GM18520 (cell line): ENCODE measurements around the gene DYNC1I1.
"Not testable (repeated sequence)": the region's sequence is repeated elsewhere in the genome, so short reads cannot be mapped to it uniquely, and the experiment has no call there.

Experiments
- ATAC-seq: cut with Tn5 transposase; IDR thresholded peaks from one replicate; pipeline ENCODE4 v1.9.1; 2021; ENCODE audit not compliant: unreplicated experiment

Gene DYNC1I1

DNA sequence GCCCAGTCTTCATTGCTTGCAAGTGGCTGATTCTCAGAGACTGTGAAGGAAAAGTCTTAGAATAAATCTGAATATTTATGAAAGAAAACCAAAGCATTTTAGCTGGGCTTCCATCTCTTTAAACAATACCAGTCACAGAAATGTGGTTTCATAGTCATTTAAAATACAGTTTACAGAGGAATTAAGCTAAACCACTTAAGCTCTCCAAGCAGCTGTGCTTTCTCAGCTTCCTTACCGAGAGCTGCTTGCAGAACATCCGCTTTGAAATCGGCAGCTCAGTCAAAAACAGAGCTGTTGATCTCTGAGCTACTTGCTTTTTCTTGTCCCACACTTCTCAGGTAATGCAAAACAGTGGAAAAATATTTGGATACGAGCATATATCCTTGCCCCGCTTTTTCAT is 134.5 kb downstream of the DYNC1I1 start:
- ATAC-seq, result no peak

DNA sequence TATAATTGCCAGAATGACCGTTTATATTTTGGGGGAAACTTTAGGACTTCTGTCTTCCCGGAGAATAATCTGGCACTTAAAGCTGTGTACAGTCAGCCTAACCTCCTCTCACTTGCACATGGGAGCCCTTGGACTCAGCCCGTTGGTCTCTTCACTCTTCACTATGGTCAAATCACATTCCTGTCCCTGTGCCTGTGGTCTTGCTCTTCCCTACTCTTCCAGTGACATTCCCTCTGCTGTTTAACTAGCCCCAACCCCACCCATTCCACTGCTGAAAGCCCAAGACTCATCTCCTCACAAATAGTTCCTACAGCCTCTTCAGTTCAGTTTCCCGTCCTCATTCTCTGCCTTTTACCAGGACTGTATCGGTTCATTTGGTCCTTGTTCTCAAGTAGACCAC is 135.0 kb downstream of the DYNC1I1 start:
- ATAC-seq, result no peak

DNA sequence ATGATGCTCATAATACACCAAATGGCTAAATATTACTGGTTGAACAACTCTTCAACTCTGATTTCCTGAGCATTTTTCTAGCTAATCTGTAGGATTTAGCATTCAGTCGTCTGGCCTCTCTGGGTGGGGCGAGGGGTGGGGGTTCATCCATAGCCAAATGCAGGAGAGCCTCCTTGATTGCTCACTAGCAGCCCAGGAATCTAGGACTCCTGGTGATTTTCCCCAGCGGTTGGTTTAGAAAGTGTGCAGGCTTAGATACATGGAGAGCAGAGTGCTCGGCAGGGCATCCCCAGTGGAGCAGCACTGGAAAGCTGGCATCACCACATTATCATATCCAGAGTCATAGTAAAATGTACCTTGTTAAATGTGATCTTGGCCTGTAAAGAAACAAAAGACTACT is 136.1 kb downstream of the DYNC1I1 start:
- no peak for ATAC-seq

DNA sequence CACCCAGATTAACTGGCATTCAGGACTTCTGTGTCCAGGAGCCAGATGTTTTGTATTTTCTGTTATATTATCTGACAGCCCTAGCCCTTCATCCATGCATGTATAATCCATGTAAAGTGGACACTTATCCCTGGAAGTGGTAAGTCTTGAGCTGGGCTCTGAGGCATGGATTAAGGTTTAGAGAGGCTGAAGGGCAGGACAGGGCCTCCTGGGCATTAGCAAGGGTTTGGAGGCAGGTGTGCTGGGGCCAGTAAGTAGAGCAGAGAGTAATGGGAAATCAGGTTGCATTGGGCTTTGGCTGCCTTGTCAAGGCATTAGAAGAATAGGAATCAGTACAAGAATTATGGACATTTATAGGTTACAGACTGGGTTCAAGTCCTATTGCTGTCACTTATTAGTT is 138.0 kb downstream of the DYNC1I1 start:
- no peak for ATAC-seq

DNA sequence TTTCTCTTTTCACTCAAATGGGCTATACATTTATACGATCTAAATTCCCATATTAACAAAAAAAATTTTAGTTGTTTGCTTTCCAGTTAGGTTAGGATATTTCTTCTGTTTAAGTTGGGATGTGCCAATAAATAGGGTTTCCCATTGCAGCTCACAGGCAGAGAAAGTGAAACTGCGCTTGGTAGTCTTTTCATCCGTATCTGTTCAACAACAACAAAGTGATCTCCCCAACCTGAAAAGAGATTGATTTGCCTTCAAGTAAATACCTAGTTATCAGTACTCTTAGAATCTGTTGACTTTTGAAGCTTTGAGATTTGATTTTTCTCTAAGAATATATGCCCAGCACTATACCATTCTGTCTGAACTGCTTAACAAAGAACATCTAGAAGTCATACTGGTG is 143.4 kb downstream of the DYNC1I1 start:
- ATAC-seq, result no peak

DNA sequence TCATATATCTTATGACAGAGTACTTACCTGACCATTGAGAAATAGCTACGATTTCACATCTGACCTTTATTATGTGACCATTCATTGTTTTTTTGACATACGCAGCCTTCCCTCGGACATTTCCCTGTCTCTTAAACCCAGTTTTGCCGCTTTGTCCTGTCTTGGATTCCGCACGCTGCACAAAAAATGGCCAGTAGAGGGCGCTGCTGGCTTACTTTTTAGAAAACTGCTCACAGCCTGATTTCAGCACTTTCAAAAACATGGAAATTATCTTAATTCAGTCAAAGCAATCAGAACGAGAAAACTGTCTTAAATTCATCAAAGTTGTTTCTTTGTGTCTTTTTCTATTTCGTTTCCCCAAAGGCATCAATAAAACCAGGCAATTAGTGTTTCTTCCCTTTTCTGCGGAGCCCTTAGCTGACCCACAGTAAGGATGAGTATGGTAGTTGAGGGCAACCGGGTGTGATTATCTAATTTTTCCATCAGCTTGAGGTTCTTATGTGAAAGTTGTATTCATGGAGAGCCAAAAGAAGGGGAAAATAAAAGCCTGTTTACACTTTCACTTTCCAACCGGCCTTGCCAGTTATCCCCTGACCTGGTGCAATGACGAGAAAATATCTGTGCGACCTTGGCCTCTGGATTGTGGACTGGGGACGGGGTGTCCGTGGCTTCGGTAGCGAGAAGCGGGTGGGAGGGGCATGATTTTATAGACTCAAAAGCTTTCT is 144.4 kb downstream of the DYNC1I1 start:
- no peak for ATAC-seq

DNA sequence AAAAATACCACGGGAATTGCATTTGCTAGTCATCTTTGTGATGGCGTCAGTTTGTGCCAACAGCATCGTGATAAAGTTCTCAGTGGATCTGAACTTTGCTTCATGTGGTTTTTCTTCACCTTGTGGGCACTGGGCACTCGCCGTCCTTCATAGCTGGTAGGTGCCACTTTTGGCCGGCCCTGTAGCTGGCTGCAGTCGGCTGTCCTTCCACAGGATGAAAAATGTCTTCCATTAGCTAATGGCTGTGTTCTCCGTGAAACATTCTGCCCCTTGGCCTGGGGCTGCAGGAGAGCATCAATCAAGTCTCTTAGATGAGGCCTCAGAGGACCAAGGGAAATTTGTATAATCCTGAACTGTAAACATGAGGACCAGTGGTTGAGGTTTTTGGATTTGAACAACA is 145.3 kb downstream of the DYNC1I1 start:
- no peak for ATAC-seq

DNA sequence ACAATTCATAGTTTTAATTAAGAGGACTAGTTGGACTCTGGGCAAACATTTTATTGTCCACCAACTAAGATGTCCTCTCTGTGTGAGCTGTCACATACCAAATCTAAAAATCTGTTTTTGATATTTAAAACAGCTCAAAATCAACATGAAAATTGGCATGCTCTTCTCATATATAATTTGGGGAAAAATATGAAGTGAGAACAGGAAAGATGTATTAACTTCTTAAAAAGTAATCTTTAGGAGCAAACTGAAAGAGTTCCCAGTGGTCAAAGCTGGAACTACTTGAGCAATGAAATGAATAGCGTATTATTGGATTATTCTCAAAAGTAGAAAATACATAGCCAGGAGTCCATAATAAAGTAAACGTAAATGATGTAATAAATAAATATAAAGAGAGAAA is 147.2 kb downstream of the DYNC1I1 start:
- no peak for ATAC-seq

DNA sequence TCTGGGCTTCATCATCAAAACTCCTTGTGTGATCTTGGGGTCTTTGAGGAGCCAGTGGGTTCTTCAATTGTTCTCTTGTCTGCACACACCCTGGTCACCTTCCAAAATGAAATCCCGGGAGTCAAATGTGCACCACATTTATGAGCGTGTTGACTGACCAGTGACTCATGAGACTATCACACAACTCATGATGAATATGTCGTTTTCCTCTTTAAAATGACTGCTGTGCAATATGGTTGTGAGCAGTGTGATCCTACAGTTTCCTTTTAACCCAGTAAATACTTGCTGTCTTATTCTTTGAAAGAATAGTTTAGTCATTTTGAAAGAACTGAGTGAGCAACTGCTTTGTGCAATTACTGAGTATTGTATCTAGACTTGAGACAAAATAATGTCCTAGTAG is 149.2 kb downstream of the DYNC1I1 start:
- no peak for ATAC-seq

DNA sequence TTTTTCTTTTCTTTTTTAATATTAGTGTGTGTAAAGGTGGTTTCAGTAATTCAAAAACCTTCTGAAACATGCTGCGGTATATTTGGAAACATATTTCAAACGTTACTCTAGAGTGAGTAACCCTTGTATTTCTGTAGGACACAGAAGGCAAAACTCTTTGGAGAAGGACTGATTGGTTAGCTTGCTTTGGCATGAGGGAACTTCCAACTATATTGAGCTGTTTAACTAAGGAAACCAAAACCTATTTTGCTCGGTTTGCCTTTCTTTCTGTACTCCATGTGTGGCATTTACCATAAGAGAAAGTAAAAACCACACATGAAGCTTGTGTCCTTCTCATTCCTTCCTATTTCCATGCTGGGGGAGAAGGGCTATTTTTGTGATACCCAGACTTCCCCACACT is 149.8 kb downstream of the DYNC1I1 start:
- no peak for ATAC-seq

DNA sequence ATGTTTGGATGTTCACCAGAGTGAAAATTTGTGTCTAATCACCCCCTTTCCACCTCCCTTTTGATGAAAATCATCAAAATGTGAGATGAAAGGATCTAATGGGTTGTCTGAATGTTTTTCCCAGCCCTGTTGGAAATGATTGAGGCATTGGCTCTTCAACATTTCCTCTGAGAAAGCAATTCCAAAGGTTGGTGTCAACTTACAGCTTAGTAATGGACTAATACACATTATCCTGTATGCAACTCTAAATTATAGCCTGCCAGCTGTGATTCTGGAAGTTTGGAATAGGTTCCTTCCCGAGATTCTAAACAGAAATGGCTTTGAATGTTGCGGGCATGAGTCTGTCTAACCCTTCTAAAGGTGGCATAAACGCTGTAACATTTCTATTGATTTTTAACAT is 152.9 kb downstream of the DYNC1I1 start:
- ATAC-seq, result no peak

DNA sequence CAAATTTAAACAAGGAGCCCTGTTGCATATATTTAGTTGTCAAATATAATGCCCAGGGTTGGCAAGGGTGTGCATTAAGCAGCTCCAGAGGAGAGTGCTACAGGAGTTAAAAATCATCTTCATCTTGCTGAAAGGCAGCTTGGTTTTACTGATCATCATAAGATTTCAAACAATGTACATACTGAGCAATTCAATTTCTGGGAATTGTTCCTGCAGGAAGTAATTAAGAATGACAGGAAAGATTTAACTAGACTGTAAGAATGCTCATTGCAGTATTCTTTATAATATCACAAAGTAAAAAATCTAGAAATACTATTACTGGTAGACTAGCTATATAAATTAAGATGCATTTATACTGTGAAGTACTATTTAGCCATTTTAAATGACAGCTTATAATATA is 153.6 kb downstream of the DYNC1I1 start:
- ATAC-seq, result no peak

DNA sequence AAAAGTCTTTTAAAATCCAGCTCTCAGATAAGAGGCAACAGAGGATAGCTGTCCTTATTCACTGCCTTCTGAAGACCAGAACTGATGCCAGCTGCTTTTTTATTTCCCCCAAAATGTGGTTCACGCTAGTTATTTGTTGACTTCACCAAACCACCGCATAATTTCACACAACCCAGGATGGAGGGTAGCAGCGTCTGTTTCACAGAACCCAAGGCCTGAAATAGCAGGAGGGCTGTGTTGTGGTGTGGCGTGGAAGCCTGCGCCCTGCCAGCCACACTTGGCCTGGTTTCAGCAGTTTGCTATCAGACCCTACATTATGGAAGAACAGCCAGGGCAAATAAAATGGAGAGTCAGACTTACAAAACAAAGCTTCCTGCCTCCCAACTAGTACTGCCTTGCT is 155.4 kb downstream of the DYNC1I1 start:
- no peak for ATAC-seq

DNA sequence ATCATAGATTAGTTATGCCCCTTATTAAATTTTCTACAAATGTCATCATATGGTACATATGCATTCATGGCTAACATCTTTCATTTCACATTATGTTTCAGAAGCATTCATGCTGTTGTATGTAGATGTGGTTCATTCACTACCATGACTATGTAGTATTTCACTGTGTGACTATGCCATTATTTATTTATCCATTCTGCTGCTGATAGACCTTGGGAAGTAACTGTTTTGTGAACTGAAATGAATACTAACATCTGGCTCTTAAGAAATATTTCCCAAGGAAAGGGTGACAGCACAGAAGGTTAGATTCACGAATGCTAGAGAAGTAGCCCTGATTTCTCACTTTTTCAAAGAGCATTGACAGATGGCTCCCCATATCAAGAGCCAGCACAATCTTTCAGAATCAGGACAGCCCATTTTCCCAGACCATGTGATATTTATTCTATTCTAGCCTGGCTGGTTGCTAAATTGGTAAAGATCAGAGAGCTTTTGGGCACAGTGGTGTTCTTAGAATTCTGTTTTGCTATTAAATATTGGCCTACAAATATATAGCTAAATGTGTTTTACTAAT is 157.4 kb downstream of the DYNC1I1 start:
- no peak for ATAC-seq

DNA sequence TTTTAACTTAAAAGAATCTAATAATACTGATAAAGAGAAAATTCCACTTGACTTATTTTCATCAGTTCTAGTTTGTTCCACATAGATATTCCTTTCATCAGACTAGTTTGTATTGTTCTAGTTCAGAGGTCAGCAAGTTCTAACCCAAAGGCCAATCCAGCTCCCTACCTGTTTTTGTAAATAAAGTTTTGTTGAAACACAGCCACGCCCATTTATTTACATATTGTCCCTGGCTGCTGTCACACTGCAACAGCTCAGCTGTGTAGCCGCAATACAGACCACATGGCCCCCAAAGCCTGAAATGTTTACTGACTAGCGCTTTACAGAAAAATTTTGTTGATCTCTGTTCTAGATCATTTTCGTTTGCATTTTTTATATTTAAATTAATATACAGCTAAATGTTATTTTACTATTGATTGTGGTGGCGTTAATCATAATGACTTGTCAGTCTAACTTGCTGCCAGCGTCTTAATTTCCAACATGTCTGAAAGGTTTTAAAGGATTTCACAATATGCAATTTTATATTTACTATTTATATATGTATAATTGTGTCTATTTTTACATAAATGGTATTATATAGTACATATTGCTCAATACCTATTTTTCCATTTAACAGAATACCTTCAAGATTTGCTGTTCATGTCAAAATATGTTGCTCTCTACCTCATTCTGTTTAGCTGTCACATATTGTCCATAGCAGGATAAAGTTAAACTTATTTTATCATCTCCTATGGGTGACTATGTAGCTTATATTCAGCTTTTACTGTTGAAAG is 159.3 kb downstream of the DYNC1I1 start:
- ATAC-seq, result no peak

DNA sequence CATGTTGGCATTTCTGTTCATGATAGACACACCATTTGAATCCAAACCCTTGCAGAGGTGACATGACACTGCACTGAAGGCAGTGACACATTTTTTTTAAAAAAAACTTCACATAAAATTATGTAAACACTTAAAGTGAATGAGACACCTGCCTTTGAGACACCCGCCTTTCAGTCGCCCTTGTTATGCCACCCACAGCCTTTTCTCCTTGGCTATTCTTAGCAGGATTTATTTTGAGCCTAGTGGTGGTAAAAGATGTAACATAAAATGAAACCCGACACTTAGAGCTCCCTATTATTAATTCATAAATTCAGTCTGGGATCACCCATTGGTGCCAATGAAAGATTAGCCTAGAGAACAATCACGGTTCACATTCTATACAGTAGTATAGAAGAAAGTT is 161.3 kb downstream of the DYNC1I1 start:
- no peak for ATAC-seq

DNA sequence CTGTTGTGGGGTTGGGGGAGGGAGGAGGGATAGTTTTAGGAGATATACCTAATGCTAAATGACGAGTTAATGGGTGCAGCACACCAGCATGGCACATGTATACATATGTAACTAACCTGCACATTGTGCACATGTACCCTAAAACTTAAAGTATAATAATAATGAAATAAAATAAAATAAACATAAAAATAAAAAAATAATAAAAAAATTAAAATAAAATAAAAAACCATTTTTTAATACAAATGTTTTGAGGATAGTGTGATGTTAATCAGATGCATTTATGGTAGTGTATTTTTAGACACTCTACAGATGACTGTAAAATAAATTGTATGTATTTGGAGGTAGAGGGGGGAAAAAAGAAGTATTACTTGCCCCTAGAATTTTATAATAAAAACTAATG is 172.5 kb downstream of the DYNC1I1 start:
- not testable (repeated sequence) for ATAC-seq

DNA sequence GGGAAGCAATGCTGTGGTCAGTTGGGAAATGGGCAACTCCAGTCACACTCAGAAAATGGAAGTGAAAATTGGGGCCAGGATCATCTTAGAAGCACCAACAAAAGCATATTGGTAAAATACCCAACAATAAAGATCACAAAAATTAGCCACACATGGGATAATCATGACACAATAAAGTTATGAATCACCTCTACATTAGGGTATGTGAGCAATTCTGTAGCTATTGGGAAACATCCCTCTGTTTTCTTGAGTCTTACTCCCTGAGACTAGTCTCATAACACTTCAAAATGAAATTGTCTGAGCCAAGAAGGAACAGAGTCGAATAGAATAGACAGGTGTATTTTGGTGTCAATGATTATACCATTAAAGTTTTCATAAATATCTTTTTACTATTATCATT is 178.3 kb downstream of the DYNC1I1 start:
- ATAC-seq, result no peak

DNA sequence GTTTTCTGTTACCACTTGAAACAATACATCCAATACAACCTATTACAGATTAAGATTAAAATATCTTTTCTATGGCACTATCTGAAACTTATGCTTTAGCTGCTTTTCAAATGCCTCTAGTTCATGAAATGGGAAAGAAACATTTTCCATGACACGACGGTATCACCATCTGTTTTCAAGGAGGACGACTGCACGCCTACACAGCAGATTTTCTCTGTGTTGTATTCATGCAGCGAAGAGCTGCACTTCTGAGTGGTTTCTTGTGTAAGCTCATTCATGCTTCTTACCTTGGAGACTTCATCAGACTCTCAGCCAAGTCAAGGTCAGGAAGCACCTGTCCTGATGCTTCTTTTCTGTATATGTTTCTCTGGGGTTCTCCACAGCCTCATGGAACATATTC is 179.2 kb downstream of the DYNC1I1 start:
- no peak for ATAC-seq

DNA sequence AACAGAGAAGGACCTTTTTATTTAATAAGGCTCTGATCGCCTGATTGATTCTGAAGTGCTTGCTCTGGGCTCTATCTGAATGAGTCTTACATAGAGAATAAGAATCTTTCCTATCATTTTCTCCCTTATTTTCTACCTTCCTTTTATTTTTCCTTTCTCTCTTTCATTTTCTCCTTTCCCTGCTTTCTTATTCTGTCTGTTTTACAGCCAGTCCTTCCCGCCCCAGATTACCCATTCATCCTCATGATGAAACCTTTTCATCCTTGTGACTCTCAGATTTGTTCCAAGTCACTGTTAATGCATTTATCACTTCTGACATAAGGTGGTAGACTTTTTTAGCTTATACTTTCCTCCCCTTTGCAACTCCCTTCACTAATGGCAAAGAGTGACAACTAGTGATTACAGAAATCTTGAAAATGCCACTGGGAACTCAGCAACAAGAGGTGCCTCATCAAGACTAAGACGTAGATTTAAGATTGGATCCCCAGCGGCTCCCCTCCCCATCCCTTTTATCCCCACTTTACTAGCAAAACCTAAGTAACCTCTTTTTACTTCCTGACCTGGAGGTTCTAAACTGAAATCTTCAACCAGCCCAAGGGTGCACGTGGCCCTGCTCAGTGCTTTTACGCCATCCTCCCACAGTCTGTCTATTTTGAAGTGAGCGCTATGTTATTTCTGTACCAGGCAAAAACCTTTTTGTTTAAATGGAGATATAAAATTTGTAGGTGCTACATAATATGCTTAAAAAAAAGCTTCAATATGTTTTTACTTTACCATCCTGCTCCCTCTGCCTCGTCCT is 179.8 kb downstream of the DYNC1I1 start:
- no peak for ATAC-seq

DNA sequence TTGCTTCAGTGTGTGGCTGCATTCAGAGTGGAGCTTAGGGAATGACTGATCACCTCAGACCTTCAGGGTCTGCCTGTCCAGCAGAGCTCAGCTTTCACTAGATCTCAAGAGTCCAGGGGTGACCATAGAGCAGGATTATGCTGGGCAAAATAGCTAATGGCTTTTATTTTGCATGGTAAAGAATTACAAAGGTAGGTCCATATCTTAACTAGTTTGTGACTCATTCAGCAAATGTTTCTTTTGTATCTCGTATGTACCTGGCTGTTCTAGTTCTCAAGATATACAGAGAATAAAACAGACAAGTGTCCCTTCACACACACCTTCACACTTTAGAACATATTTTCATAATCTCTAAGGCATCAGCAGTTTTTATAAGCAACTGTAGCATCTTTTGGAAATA is 180.5 kb downstream of the DYNC1I1 start:
- ATAC-seq, result no peak

DNA sequence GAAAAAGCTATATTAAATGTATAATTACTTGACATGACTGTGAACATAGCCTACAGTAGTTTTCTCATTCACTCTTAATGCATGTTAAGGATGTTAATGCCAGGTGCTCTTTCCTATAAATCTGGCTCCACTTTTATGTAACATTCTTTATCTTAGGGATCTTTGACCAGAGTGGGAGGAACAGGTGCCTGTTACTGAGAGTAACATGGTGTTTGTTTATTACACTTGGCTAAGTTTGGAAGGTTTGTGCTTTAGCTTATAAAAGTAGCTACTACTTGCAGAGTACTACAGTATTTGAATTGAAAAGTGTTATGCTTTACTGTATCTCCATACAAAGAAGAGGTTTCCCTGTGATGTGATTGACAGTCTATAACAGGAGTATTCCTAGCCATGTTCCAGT is 183.4 kb downstream of the DYNC1I1 start:
- ATAC-seq, result no peak
